ENCODE data around the gene CGRRF1.
A peak's percentile ranks its signal among the peaks of the same experiment; 100 is the strongest.

The CGRRF1 gene

DNA sequence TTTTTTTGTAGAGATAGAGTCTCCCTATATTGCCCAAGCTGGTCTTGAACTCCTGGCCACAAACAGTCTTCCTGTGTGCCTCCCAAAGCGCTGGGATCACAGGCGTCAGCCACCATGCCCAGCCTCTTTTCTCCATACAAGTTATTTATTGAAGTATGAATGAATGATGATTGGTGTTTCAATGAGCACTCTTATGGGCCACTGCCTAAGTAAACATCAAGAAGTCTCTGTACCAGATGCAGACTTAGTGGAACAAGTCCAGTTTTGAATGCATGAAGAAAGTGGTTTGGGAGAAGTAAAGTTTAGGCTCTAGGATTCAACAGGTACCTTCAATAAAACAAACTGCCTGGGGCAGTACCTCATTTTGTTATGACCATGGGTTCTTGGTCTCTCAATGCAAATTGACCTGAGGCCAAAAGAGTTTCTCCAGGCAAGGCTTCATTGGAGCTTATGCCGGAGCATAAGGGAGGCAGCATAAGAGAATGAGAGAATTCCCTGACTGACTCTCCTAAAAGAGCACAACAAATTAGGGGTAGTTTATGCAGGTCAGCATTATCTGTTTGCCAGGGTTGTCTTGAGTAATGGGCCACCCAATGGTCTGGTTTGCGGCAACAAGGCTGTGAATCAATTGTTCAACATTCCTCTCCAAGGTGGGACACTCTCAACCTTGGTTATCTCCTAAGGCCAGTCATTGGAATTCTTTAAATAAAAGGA, 19.8 kb upstream of the CGRRF1 start:
- no peak for DNase-seq

DNA sequence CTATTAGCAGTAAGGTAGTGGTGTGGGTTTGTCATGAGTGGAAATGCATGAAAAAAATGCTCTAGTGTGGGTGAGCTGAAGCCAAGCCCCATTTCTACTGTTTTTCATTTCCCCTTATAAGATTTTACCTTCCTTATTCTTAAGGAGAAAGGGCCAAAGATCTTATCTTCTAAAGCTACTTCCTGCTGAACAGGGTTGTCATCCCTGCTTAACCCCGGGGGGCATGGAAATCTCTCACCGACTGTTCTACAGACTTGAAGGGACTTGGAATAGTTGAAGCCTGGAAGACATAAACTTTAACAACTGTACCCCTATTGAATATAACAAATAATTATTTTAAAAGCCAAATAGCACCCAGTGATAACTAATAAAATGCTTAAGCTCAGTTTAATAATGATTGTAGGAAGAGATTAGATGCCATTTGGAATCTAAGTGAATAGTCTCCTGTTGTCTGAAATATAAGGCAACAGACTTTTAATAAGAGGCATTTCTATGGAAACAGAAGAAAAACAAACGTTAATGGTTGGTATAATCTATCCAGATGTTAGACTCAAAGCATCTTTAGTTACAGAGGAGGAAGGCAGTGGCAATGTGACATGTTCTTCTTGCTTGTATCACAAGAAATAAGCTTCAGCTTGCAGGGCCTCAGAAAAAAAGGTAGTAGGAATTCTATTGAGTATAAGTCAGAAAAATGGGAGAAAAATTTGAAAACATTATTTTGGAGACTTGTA, 19.1 kb upstream of the CGRRF1 start:
- no peak for DNase-seq

DNA sequence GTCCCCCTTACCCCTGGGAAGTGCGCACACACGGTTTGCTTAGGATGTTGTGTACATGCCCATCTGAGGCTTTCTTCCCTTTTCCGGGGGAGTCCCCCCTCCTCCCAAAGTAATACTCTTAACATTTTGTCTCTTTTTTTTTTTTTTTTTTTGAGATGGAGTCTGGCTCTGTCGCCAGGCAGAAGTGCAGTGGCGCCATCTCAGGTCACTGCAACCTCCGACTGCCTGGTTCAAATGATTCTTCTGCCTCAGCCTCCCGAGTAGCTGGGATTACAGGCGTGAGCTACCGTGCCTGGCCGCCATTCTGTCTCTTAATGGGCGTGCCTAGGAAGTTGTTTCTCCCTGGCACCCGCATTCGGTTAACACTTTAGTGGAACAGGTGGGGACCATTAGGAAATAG, 16.4 kb upstream of the CGRRF1 start:
- DNase-seq = no peak

GRCh38 chr14:54497224-54497623, 12.5 kb upstream of the CGRRF1 start:
- DNase-seq = no peak

- no peak for DNase-seq
Measured at GRCh38 chr14:54498095-54498531, 11.6 kb upstream of the CGRRF1 start.

GRCh38 chr14:54498579-54498978, 11.1 kb upstream of the CGRRF1 start:
- DNase-seq = no peak

DNA sequence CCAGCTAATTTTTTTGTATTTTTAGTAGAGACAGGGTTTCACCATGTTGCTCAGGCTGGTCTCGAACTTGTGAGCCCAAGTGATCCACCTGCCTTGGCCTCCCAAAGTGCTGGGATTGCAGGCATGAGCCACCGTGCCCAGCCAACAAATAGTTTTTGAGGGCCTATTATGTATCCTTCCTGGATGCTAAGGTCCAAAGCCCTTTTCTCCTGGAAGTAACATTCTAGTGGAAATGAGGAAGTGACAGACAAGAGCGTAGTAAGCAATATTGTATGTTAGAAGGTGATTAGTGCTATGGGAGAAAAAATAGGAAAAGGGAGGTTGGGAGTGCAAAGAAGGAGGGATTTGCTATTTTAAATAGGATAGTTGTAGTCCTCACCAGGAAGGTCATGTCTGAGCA, 9.0 kb upstream of the CGRRF1 start:
- DNase-seq = no peak

DNA sequence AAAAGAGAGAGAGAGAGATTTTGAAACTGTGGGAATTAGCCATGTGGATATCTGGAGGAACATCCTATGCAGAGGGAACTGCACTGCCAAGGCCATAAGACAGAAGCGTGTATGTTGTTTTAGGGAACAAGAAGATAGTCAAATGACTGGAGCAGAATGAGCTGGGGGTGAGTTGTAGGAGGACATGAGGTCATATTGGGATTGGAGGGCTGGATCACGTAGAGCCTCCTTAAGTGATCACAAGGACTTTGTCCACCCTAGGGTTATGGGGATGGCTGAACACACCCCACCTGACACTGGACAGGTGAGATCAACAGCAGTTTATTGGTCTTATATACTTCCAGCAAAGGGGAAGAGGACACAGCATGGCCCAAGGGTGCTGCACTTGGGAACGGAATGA, 8.2 kb upstream of the CGRRF1 start:
- no peak for DNase-seq

DNA sequence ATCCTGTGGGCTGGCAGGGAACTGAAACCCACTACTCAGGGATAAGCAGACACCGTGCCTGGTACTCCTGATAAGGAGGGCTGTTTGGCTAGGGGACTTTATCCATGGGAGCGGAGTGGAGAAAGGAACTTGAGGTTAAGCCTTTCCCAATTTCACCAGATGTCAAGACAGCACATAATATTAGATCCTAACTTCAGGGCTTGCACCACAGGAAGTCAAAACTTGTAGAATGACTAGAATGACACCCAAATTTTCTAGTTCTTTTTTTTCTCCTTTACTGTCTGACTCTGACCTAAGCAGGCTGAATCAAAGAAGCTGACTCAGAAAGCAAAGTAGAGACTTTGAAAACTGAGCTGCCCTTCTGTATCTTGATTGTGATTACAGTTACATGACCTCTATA, 7.1 kb upstream of the CGRRF1 start:
- peak; percentile 33 for DNase-seq

- no peak for DNase-seq
Measured at GRCh38 chr14:54503486-54503885, 6.2 kb upstream of the CGRRF1 start.

GRCh38 chr14:54512393-54512792, 2.7 kb downstream of the CGRRF1 start:
- DNase-seq = no peak

GRCh38 chr14:54515670-54516069, 6.0 kb downstream of the CGRRF1 start:
- DNase-seq = no peak

- DNase-seq = peak; percentile 33
Measured at GRCh38 chr14:54516709-54517108, 7.0 kb downstream of the CGRRF1 start.

DNA sequence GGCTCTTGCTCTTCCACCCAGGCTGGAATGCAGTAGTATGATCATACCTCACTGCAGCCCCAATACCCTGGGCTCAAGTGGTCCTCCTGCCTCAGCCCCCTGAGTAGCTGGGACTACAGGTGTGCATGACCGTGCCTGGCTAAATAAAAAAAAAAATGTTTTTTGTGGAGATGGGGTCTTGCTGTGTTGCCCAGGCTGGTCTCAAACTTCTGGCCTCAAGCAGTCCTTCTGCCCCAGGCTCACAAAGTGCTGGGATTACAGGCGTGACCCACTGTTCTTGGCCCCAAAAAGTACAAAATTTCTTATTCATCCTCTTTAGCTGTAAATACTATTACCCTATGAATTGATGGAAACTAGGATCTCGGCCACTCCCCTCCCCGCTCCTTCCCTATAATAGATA, 14.7 kb downstream of the CGRRF1 start:
- DNase-seq = no peak

GRCh38 chr14:54528973-54529372, 19.3 kb downstream of the CGRRF1 start:
- no peak for DNase-seq

GRCh38 chr14:54529811-54530210, 20.1 kb downstream of the CGRRF1 start:
- no peak for DNase-seq

GRCh38 chr14:54532111-54533012, 22.7 kb downstream of the CGRRF1 start:
- DNase-seq = no peak

GRCh38 chr14:54533100-54533499, 23.4 kb downstream of the CGRRF1 start:
- DNase-seq = no peak

DNA sequence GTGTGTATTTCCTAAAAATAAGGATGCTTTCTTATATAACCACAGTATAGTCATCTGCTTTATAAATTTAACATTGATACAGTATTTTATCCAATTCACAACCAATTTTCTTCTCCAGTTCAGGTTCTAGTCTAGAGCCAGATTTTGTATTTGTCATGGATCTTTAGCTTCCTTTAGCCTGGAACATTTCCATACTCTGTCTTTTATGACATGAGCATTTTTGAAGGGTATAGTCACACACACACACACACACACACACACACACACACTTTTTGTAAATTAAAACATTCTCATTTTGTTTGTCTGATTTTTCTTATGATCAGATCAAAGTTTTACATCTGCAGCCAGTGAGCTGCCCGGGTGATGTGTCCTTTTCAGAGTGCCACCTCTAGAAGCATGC, 25.4 kb downstream of the CGRRF1 start:
- no peak for DNase-seq

GRCh38 chr14:54535646-54536045, 25.9 kb downstream of the CGRRF1 start:
- DNase-seq = no peak

- no peak for DNase-seq
Measured at GRCh38 chr14:54537651-54538050, 27.9 kb downstream of the CGRRF1 start.

- DNase-seq = no peak
Measured at GRCh38 chr14:54538055-54538454, 28.3 kb downstream of the CGRRF1 start.

DNA sequence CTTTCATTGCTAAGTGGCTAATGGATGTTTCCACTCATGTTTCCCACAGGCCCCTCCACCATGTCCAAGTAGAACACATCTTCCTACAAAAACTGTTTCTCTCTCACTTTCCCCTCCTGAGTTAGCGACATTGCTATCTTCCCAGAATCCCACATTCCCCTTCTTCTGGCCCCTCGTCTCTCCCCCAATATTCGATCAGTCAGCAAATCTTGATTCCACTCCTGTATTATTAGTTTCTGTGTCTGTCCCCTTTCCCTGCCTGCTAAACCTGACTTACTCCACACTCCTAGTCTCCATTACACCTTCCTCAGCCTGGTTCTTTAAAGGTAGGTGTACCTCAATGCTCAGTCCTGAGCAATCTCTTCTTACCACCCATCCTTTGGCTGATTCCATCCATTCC, 37.9 kb downstream of the CGRRF1 start:
- DNase-seq = no peak

DNA sequence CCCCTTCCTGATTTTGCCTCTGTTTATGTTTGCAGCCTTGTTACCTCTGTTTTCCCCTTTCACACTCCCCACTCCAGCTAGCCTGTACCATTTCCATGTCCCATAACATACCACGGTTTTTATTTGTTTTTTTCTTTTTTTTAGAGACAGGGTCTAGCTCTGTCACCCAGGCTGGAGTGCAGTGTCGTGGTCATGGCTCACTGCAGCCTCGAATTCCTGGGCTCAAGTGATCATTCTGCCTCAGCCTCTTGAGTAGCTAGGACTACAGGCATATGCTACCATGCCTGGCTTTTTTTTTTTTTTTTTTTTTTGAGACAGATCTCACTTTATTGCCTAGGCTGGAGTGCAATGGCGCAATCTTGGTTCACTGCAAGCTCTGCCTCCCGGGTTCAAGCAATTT, 38.8 kb downstream of the CGRRF1 start:
- no peak for DNase-seq
